H1 (cell line): ENCODE results near the gene HTRA1. TPM values are rescaled to one million over a fixed set of nuclear protein-coding genes. Genes with fewer than 3 reads are reported as not detected.

ENCODE experiments used
- CTCF ChIA-PET: fragments of 300-600 bp; sonication (Branson Sonifier 250); formaldehyde crosslinking; loops from one replicate; lab custom pipeline; 2021; ENCODE audit not compliant: partially characterized antibody; lab: Charles Lee
- POLR2A ChIA-PET: fragments of 300-600 bp; sonication (Branson Sonifier 250); formaldehyde crosslinking; loops from one replicate; lab custom pipeline; 2021; ENCODE audit warnings: inconsistent platforms; ENCODE audit not compliant: partially characterized antibody; lab: Charles Lee
- DNase-seq, 2 experiments: peaks; one replicate each; pipeline versions ENCODE4 v3.0.0 to v3.0.0-alpha.2; 2010 to 2022; ENCODE audit warnings: low spot score in 2 of 2, low read depth in 1 of 2, mixed read lengths in 1 of 2
- FAIRE-seq: peaks from 2 replicates; lab custom pipeline; 2011; peaks lifted over from hg19 to GRCh38; lab: Jason Lieb, UNC
- H2AFZ ChIP-seq: 2 replicates; pipeline ENCODE4 v1.8.1; 2012; ENCODE audit warnings: low read length, inconsistent platforms
- H2AK5ac ChIP-seq: 2 replicates; pipeline ENCODE4 v1.6.1; 2013; ENCODE audit warnings: low read depth, low read length
- H2BK120ac ChIP-seq: replicated peaks from 2 replicates; pipeline ENCODE3; 2013; ENCODE audit warnings: low read depth, low read length, inconsistent platforms
- H2BK12ac ChIP-seq: 2 replicates; pipeline ENCODE4 v1.6.1; 2013; ENCODE audit warnings: low read depth, low read length
- H2BK15ac ChIP-seq: 2 replicates; pipeline ENCODE4 v1.6.1; 2013; ENCODE audit warnings: low read length
- H2BK20ac ChIP-seq: 2 replicates; pipeline ENCODE4 v1.6.1; 2013; ENCODE audit warnings: low read length
- H2BK5ac ChIP-seq: 2 replicates; pipeline ENCODE4 v1.6.1; 2013; ENCODE audit warnings: low read depth, low read length
- H3K14ac ChIP-seq: 2 replicates; pipeline ENCODE4 v1.6.1; 2013; ENCODE audit warnings: inconsistent platforms; ENCODE audit not compliant: insufficient read length
- H3K18ac ChIP-seq: 2 replicates; pipeline ENCODE4 v1.6.1; 2013; ENCODE audit warnings: low read length; ENCODE audit errors: extremely low read depth
- H3K23ac ChIP-seq: 2 replicates; pipeline ENCODE4 v1.6.1; 2013; ENCODE audit warnings: inconsistent platforms; ENCODE audit not compliant: insufficient read length
- H3K23me2 ChIP-seq: 2 replicates; pipeline ENCODE4 v1.6.1; 2013; ENCODE audit warnings: low read depth, low read length
- H3K27ac ChIP-seq: 2 replicates; pipeline ENCODE4 v1.6.1; 2011; ENCODE audit warnings: low read depth, low read length, inconsistent platforms
- H3K27me3 ChIP-seq, 4 experiments: replicated peaks in 1 of 4; 1 replicate in 1 of 4; 2 replicates in 3 of 4; pipeline versions ENCODE4 v1.6.1 to v1.8.1; 2011 to 2013; ENCODE audit warnings: low read length in 3 of 4, mild to moderate bottlenecking in 3 of 4, inconsistent platforms in 2 of 4, mixed read lengths in 2 of 4, moderate library complexity in 1 of 4; ENCODE audit not compliant: control insufficient read depth in 3 of 4, insufficient read depth in 3 of 4; ENCODE audit errors: extremely low read depth in 1 of 4
- H3K36me3 ChIP-seq, 4 experiments: 2 replicates each; pipeline versions ENCODE4 v1.6.1 to v1.8.1; 2011 to 2013; ENCODE audit warnings: mild to moderate bottlenecking in 4 of 4, low read length in 3 of 4, moderate library complexity in 2 of 4, control low read depth in 1 of 4, inconsistent platforms in 1 of 4; ENCODE audit not compliant: insufficient read depth in 4 of 4, control insufficient read depth in 2 of 4
- H3K4ac ChIP-seq: replicated peaks from 2 replicates; pipeline ENCODE3; 2013; ENCODE audit warnings: low read length, low read depth, mixed read lengths, inconsistent platforms; ENCODE audit not compliant: insufficient read length
- H3K4me1 ChIP-seq, 4 experiments: replicated peaks in 1 of 4; 1 replicate in 1 of 4; 2 replicates in 3 of 4; pipeline versions ENCODE4 v1.6.1 to v1.8.1; 2011 to 2013; ENCODE audit warnings: low read length in 3 of 4, inconsistent platforms in 2 of 4, mixed read lengths in 1 of 4; ENCODE audit not compliant: insufficient read depth in 4 of 4, control insufficient read depth in 3 of 4
- H3K4me2 ChIP-seq, 2 experiments: 2 replicates each; pipeline versions ENCODE4 v1.6.1 to v1.8.1; 2011 to 2013; ENCODE audit warnings: low read depth in 2 of 2, low read length in 2 of 2, control low read depth in 1 of 2, inconsistent platforms in 1 of 2, mild to moderate bottlenecking in 1 of 2; ENCODE audit not compliant: insufficient read depth in 1 of 2
- H3K4me3 ChIP-seq, 4 experiments: fragments of 200-600, 300-600 bp in 1 of 4; sonication (generic), shearing (Covaris generic), sonication (Bioruptor Twin) in 1 of 4; 2 replicates each; pipeline versions ENCODE4 v1.5.1 to v1.8.1; 2011 to 2016; ENCODE audit warnings: low read length in 4 of 4, low read depth in 3 of 4, control low read depth in 2 of 4, inconsistent platforms in 2 of 4, mild to moderate bottlenecking in 2 of 4, mixed read lengths in 1 of 4, moderate library complexity in 1 of 4; ENCODE audit not compliant: insufficient read depth in 2 of 4; ENCODE audit errors: extremely low read depth in 1 of 4
- H3K56ac ChIP-seq: replicated peaks from 2 replicates; pipeline ENCODE3; 2013; ENCODE audit warnings: low read depth, mild to moderate bottlenecking, mixed read lengths, low read length, inconsistent platforms; ENCODE audit not compliant: insufficient read length
- H3K79me1 ChIP-seq: 2 replicates; pipeline ENCODE4 v1.6.1; 2013; ENCODE audit warnings: low read depth, low read length, control low read depth
- H3K79me2 ChIP-seq, 2 experiments: 2 replicates each; pipeline versions ENCODE4 v1.6.1 to v1.8.1; 2012 to 2013; ENCODE audit warnings: low read length in 2 of 2, mild to moderate bottlenecking in 2 of 2, inconsistent platforms in 1 of 2; ENCODE audit not compliant: insufficient read depth in 2 of 2, control insufficient read depth in 1 of 2
- H3K9ac ChIP-seq, 4 experiments: replicated peaks in 1 of 4; 1 replicate in 1 of 4; 2 replicates in 3 of 4; pipeline versions ENCODE4 v1.6.1 to v1.8.1; 2011 to 2013; ENCODE audit warnings: low read depth in 3 of 4, low read length in 3 of 4, control low read depth in 2 of 4, mild to moderate bottlenecking in 2 of 4, moderate library complexity in 2 of 4, inconsistent platforms in 1 of 4; ENCODE audit errors: extremely low read depth in 1 of 4
- H3K9me3 ChIP-seq, 2 experiments: 2 replicates each; pipeline versions ENCODE4 v1.6.1 to v1.8.1; 2012 to 2013; ENCODE audit warnings: mild to moderate bottlenecking in 2 of 2, moderate library complexity in 2 of 2, control low read depth in 1 of 2, inconsistent platforms in 1 of 2, low read depth in 1 of 2, low read length in 1 of 2, mixed read lengths in 1 of 2; ENCODE audit not compliant: insufficient read depth in 2 of 2
- H4K20me1 ChIP-seq, 2 experiments: replicated peaks in 1 of 2; 2 replicates each; pipeline versions ENCODE3 to v1.8.1; 2011 to 2013; ENCODE audit warnings: inconsistent platforms in 2 of 2, low read length in 2 of 2, mild to moderate bottlenecking in 1 of 2; ENCODE audit not compliant: insufficient read depth in 2 of 2, control insufficient read depth in 1 of 2
- H4K5ac ChIP-seq: 2 replicates; pipeline ENCODE4 v1.6.1; 2013; ENCODE audit warnings: low read length, low read depth, mixed read lengths, inconsistent platforms; ENCODE audit not compliant: insufficient read length
- H4K8ac ChIP-seq: 2 replicates; pipeline ENCODE4 v1.8.0; 2013; ENCODE audit warnings: mild to moderate bottlenecking, moderate library complexity, low read length, inconsistent platforms; ENCODE audit not compliant: insufficient read depth; ENCODE audit errors: extremely low read depth
- H4K91ac ChIP-seq: replicated peaks from 2 replicates; pipeline ENCODE3; 2013; ENCODE audit warnings: low read length, mixed read lengths, inconsistent platforms; ENCODE audit not compliant: insufficient read length
- CEBPB ChIP-seq: IDR thresholded peaks from 2 replicates; pipeline ENCODE4 v1.6.1; 2012; ENCODE audit warnings: low read depth, low read length
- CTCF ChIP-seq, 3 experiments: IDR thresholded peaks; 1 replicate in 2 of 3; 2 replicates in 1 of 3; pipeline versions ENCODE4 v1.5.1 to v1.6.1; 2011; ENCODE audit warnings: low read length in 3 of 3, mild to moderate bottlenecking in 3 of 3, inconsistent platforms in 2 of 3, low read depth in 1 of 3, moderate library complexity in 1 of 3; ENCODE audit not compliant: insufficient read depth in 1 of 3; ENCODE audit errors: control extremely low read depth in 1 of 3
- RAD21 ChIP-seq, 2 experiments: IDR thresholded peaks in 1 of 2; conservative IDR thresholded peaks in 1 of 2; 2 replicates each; pipeline ENCODE4 v1.6.1; 2011; ENCODE audit warnings: low read depth in 2 of 2, low read length in 2 of 2, improper control_type of control experiment in 1 of 2, inconsistent platforms in 1 of 2, mild to moderate bottlenecking in 1 of 2, moderate library complexity in 1 of 2
- RFX5 ChIP-seq: IDR thresholded peaks from 2 replicates; pipeline ENCODE4 v1.6.1; 2011; ENCODE audit warnings: low read depth, low read length, improper control_type of control experiment, borderline replicate concordance
- RNF2 ChIP-seq: fragments of 200-900, 300-1000 bp; sonication (generic); IDR thresholded peaks from 2 replicates; pipeline ENCODE4 v1.7.1; 2016; ENCODE audit warnings: borderline replicate concordance, low read depth, mild to moderate bottlenecking, antibody characterized with exemption, low read length; ENCODE audit not compliant: poor library complexity, severe bottlenecking; ENCODE audit errors: missing control alignments
- SUZ12 ChIP-seq: fragments of 200-600 bp; sonication (generic); IDR thresholded peaks from 2 replicates; pipeline ENCODE4 v1.6.1; 2012; ENCODE audit warnings: mild to moderate bottlenecking, inconsistent platforms, low read length, moderate library complexity, mixed read lengths
- USF2 ChIP-seq: IDR thresholded peaks from 2 replicates; pipeline ENCODE4 v1.6.1; 2011; ENCODE audit warnings: low read length, improper control_type of control experiment
- WGBS, 2 experiments: shearing (Covaris generic) in 1 of 2; methylation state at CpG; one replicate each; pipeline versions ENCODE4 v1.1.6 to v1.1.7; 2013 to 2015; ENCODE audit warnings: low lambda C conversion rate in 2 of 2, mixed read lengths in 2 of 2, inconsistent platforms in 1 of 2, low coverage in 1 of 2, missing lambda C conversion rate in 1 of 2; ENCODE audit not compliant: insufficient replicate concordance in 2 of 2, insufficient coverage in 1 of 2, insufficient read length in 1 of 2; ENCODE audit errors: extremely low coverage in 1 of 2, missing lambda C conversion rate in 1 of 2; 5-methylcytosine and 5-hydroxymethylcytosine counted together
- polyA plus RNA-seq, 7 experiments: library from polyadenylated mRNA; depleted of rRNA in 3 of 7; stranded (reverse) in 5 of 7; unstranded in 2 of 7; fragments of >200 nt in 5 of 7; fragments of 200-250 nt in 2 of 7; gene quantifications; 1 replicate in 5 of 7; 2 replicates in 1 of 7; 4 replicates in 1 of 7; pipeline versions ENCODE4 v1.2.1 to v1.2.3, GENCODE V29; 2011 to 2013; ENCODE audit warnings: missing spikeins in 2 of 7, mixed read lengths in 2 of 7
- total RNA-seq: library from RNA; stranded (reverse); fragmentation: NEBNext Ultra II Directional; extraction: Animal tissue kit (Norgen Biotek cat#: 25700); gene quantifications from 2 replicates; pipeline ENCODE4 v1.2.1, GENCODE V29; 2021

HTRA1 gene
- total and polyA plus RNA-seq, 2 of the 8 experiments (the other 6 are each of a cell fraction or from before 2014, with no cell fraction given), result 15.8 to 20.1 TPM

DNA sequence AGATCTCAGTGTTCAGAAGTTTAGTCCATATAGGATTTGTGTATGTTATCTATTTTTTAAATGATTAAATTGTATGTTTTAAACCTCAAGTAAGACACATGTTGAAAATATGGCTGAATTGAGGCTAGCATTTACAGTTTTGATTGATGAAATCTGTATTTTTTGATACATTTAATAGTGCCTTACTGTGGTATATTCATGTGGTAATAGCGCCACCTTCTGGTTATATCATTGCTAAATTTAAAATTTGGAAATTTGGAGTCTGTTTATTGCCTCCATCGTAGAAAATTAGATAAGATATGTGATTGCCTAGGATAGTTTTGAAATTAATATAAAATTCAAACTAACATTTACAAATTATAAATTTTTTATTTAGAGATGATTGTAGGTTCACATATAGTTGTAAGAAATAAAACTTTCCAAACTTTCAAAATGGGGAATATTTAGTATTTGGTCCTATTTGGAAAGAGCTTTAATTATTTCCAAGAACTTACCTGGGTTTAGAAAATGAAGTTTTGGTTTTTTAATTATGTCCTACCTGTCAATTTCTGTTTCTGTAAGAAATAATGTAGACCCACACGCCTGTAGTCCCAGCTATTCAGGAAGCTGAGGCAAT lies 26.0 kb upstream of the HTRA1 start:
- POLR2A ChIA-PET, result interaction anchor here (0.9 to 1.3 kb wide), 2 partner anchors 136 to 167 kb away, joined by 3 read pairs; no protein-coding TSS in a partner anchor
- H3K4me1 ChIP-seq, result no peaks in the 10 kb centered on the region
- TF ChIP-seq USF2 (no peak), CEBPB (no peak), CTCF (IDR thresholded peaks at IDR 0.05; ENCODE audit: control extremely low read depth in 1 of 3, insufficient read depth in 1 of 3, low read depth in 1 of 3, low read length in 3 of 3) (peak in 2 of 3 experiments; percentile 41; a peak in 2 of 4 replicates), RAD21 (IDR thresholded peaks at IDR 0.05 in 1 of 2, conservative IDR thresholded peaks at IDR 0.05 in 1 of 2; ENCODE audit: low read depth in 2 of 2, low read length in 2 of 2) (peak; percentile 63 to 73), SUZ12 (no peak), RFX5 (no peak), RNF2 (no peak)
- TF ChIP-seq, all 59 proteins: peak for 2
- no peak overlapping the region for H3K9ac ChIP-seq
- no peaks in the 10 kb centered on the region for H3K27me3 ChIP-seq
- H2BK12ac ChIP-seq, result no peak overlapping the region
- DNase-seq, result no peak
- H3K14ac ChIP-seq, result no peak overlapping the region
- H3K27ac ChIP-seq, result no peak overlapping the region
- H3K23me2 ChIP-seq, result no peaks in the 10 kb centered on the region
- no peak overlapping the region for H4K91ac ChIP-seq
- no peak overlapping the region for H2AK5ac ChIP-seq
- H3K18ac ChIP-seq, result no peak overlapping the region
- H3K4me2 ChIP-seq, result no peak overlapping the region
- no peak overlapping the region for H2BK5ac ChIP-seq
- no peaks in the 10 kb centered on the region for H3K79me2 ChIP-seq
- H3K9me3 ChIP-seq, result no peaks in the 10 kb centered on the region; a peak in 1 of 4 replicates
- H4K5ac ChIP-seq, result no peak overlapping the region
- no peak overlapping the region for H3K4ac ChIP-seq
- H2BK120ac ChIP-seq, result no peak overlapping the region
- no peaks in the 10 kb centered on the region for H4K20me1 ChIP-seq
- no peak overlapping the region for H2BK15ac ChIP-seq
- 50% methylated on average over 3 of the region's 3 CpGs; no CpG with 5 or more reads in 1 of the 2 experiments for WGBS, 2 experiments
- no peak overlapping the region for H2AFZ ChIP-seq
- no peak for FAIRE-seq
- peaks cover 0 to 2% (median 0%) of the 10 kb centered on the region in 4 experiments; a peak in 2 of 8 replicates for H3K36me3 ChIP-seq
- CTCF ChIA-PET, result interaction anchor here (0.7 to 4.7 kb wide), 50 partner anchors 12 to 1569 kb away, joined by 3 to 85 read pairs (median 4); partner anchors contain the start of genes ARMS2, BTBD16 and PLEKHA1
- no peak overlapping the region for H3K4me3 ChIP-seq
- H4K8ac ChIP-seq, result no peak overlapping the region
- H3K79me1 ChIP-seq, result no peaks in the 10 kb centered on the region
- H3K56ac ChIP-seq, result no peak overlapping the region
- H3K23ac ChIP-seq, result no peak overlapping the region
- H2BK20ac ChIP-seq, result no peak overlapping the region
